HG03520 (cell line): ENCODE data around the gene DLGAP3.

Experiments
- ATAC-seq: cut with Tn5 transposase; IDR thresholded peaks from one replicate; pipeline ENCODE4 v1.9.1; 2021; ENCODE audit warnings: mild to moderate bottlenecking, moderate library complexity; ENCODE audit not compliant: unreplicated experiment

Gene DLGAP3

GRCh38 chr1:34928699-34929496 lies 552 bp downstream of the DLGAP3 start:
- no peak for ATAC-seq

- ATAC-seq, result no peak
These were observed 1.3 kb downstream of the DLGAP3 start for GRCh38 chr1:34928066-34928696.

GRCh38 chr1:34927316-34927715 lies 2.1 kb downstream of the DLGAP3 start:
- ATAC-seq, result no peak

GRCh38 chr1:34926894-34927293 lies 2.6 kb downstream of the DLGAP3 start:
- ATAC-seq, result no peak

DNA sequence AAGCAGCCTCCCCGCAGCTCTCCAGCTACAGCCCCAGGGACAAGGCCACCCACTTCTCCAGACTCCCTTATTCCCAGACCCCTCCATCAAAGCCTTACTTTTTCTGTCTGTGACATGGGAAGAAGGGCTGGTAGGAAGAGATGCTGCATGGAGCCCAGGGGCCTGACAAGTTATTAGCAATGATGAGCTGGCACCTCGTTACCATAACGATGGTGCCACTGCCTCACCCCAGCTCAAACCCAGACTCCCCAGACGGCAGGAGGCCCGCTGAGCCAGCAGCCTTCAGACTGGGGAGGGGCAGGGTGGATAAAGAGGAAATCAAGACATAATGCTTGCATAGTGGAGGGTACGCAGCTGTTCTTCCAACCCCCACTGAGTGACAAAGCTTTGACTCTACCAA lies 3.3 kb downstream of the DLGAP3 start:
- ATAC-seq, result no peak

DNA sequence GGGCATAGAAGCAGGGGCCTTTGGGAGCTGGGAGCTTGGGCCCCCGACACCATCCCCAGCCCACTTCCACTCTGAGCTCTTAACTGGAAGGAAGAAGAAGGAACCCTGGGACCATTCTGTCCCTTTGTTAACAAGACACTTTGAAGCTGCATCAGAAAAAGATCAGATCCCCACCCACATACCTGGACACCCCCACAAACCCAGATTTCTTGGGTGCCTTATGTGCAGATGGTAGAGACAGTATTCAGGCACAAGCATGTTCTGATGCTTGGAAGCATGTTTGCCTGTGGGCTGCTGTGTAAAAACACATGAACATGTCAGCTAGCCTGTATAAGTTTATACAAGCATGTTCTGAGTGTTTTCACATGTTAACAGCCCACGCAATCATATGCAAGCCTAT lies 3.7 kb downstream of the DLGAP3 start:
- no peak for ATAC-seq

DNA sequence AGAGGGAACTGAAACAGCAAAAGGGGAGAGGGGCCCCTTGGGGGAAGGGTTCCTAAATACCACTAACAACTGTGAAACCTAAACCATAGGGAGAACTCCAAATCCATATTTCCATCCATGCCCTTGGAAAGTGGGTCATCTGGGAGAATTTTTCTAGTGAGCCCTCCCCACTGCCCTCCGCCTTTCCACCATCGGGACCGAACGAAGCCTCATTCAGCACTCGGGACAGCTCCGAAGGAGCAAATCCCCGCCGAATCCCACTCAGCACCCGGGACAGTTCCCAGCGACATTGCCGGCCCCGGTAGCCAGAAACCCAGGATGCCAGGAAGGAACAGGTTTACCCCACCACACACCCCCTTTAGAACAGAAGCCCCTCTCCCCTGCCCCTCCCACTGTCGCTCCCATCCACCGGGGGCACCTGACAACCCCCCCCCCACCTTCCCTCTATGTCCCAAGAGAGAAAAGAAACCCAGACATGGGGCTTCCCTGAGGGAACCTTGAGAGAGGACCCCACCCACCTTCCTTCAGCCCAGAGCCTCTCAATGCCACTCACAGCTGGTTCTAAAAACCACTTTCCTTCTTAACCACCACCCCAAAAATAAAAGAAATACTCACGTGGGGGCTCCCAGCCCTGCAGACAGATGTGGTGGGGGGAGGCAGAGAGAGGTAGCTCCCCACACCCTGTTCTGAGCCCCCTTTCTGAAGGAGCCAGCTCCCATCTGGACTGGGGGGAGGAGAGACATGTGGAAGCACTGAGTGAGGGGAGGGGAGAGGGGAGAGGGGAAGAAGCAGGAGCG lies 4.5 kb downstream of the DLGAP3 start:
- no peak for ATAC-seq

DNA sequence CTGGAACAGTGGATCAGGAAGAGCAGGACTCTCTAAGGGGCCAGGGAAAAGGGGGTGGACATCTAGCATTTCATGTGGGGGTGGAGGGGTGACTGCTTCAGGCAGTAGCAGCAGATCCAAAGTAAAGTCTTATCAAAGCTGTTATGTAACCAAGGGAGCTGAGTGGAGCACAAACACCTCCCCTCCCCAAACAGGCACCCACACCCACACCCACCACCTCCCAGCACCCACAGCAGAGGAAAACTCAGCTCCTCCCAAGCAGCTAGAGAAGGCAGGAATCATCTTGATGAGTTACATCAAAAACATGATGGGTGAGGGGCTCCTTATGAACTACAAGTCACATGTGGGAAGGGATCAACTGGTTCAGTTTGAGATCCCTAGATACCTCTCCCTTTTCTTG lies 6.0 kb downstream of the DLGAP3 start:
- no peak for ATAC-seq

- ATAC-seq, result no peak
These were observed 10.4 kb downstream of the DLGAP3 start for GRCh38 chr1:34918977-34919561.

GRCh38 chr1:34918386-34918976 lies 11.0 kb downstream of the DLGAP3 start:
- no peak for ATAC-seq

DNA sequence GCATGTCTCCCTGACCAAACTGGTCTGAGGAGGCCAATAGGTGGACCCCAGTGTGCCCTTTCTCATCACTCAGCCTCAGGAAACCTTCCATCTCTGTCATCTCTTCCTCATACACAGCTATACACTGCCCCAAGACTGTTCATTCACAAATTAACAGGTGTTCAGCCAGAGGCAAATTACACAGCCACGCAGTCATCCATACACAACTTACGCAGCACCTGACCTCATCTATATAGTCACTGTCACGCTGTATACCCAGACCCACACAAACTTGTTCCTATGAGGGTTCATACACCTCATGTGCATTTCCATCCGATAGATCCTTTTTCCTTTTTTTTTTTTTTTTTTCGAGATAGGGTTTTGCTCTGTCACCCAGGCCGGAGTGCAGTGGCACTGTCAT lies 12.4 kb downstream of the DLGAP3 start:
- no peak for ATAC-seq

DNA sequence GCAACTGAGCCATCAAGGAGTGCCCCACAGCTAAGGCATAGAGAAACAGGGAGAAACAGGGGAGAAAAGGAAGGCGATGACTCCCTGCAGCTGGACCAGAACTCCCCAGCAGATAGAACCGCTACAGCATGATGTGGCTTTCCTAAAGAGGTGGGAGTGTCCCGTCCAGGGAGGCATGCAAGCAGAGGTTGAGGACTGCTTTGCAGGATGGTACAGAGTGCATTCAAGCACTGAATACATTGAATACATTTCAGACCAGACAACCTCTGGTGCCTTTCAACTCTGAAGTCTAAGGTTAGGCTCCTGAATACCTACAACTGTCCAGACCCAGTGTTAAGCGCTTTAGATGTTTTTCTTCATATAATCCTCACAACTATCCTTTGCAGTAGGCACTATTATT lies 13.3 kb downstream of the DLGAP3 start:
- no peak for ATAC-seq

DNA sequence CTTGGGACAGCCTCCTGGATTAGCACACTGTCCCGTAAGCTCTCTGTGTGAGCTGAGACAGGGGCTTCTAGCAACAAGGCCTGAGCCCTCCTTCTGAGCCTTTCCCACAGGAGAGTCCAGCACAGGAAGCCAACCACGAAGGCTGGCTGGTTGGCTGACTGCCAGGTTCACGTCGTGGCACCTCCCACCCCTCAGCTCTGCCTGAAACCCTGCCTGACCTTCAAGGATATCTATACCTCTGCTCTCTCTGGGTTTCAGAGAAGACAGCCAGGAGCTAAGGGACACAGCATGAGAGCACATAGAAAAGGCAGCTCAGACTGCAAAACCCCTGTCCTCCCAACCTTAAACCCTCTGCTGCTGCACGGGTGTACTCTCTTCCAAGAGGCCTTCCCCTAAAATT lies 13.9 kb downstream of the DLGAP3 start:
- no peak for ATAC-seq

- ATAC-seq, result no peak
These were observed 14.5 kb downstream of the DLGAP3 start for GRCh38 chr1:34914958-34915357.

- no peak for ATAC-seq
These were observed 18.0 kb downstream of the DLGAP3 start for GRCh38 chr1:34911465-34911864.

- ATAC-seq, result no peak
These were observed 19.0 kb downstream of the DLGAP3 start for GRCh38 chr1:34910425-34910824.

- ATAC-seq, result no peak
These were observed 21.1 kb downstream of the DLGAP3 start for GRCh38 chr1:34908369-34908768.

GRCh38 chr1:34907487-34908090 lies 21.9 kb downstream of the DLGAP3 start:
- no peak for ATAC-seq

DNA sequence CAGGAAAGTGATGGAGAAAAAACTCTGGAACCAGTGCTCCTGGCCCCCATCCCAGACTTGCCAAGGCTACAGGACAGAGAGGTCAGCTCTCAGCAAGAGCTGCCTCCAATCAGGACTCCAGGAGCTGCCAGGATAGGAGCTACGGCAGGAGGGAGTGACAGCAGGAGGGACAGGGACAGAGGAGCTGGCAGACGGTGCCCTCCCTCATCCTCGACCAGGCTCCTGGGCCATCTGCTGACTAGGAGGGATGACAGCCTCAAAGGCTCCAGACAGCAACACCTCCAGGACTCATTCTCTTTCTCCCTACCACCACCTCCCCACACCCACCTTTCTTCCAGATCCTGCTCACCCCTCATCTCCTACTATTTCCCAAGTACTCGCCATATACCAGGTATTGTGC lies 22.7 kb downstream of the DLGAP3 start:
- no peak for ATAC-seq

DNA sequence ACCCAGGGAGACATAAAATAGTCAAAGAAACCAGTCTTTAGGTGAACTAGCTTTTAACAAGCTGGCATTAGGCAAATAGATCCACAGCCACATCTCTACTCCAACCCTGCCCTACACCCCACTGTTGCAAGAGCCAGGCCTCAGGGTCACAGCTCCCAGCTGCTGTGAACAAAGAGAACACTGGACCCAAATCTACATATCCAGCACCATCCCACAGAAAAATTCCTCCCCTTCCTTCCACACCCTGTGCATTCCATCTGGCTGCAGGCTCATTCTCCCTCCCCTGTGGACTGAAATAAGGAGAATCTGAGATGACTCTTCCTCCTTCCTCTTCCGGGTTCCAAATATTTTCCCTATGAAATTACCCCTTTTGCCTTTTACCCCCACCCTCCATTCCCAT lies 23.2 kb downstream of the DLGAP3 start:
- no peak for ATAC-seq

DNA sequence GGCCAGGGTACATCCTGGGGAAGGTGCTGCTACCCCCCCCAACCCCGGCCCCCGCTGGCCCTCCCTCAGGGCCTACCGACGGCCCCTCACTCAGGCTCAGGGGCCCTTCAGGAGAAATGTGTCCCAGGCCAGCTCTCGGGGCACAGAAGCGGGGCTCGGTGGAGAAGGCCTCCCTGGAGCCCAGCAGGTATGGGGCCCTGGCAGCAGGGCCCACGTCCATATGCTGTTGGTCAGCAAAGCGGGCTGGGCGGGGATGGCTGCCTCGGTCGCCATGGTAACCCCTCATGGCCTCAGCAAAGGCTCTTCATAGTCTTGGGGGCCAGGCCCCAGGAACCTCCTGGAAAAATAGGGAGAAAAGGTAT lies 24.4 kb downstream of the DLGAP3 start:
- no peak for ATAC-seq
